GM12878 (cell line): ENCODE results near the gene CNN3. TPM values are rescaled to one million over a fixed set of nuclear protein-coding genes. Genes with fewer than 3 reads are reported as not detected.

ENCODE experiments used
- ATAC-seq: fragments of 200-7000 bp; cut with Tn5 transposase; 3 replicates; pipeline ENCODE4 v1.9.1; 2020; ENCODE audit warnings: mild to moderate bottlenecking, moderate library complexity
- BruUV-seq: library from RNA; stranded (reverse); fragments of 400-500 nt; replicated peaks from 2 replicates; lab custom pipeline; 2021; lab: Mats Ljungman, UMichigan
- CTCF ChIA-PET: fragments of 300-600 bp; sonication (Branson Sonifier 250); formaldehyde crosslinking; extraction: SDS; loops from one replicate; lab custom pipeline; 2021; ENCODE audit warnings: inconsistent platforms; lab: Yijun Ruan, JAX
- POLR2A ChIA-PET: fragments of 350-600 bp; formaldehyde crosslinking; extraction: SDS; loops from one replicate; lab custom pipeline; 2021; ENCODE audit warnings: inconsistent platforms; lab: Charles Lee
- RAD21 ChIA-PET: fragments of 300-600 bp; sonication (Branson Sonifier 250); formaldehyde crosslinking; loops from one replicate; lab custom pipeline; 2023; ENCODE audit warnings: antibody characterized with exemption; ENCODE audit not compliant: unreplicated experiment; lab: Charles Lee
- SMC1A ChIA-PET: fragments of 300-600 bp; sonication (Branson Sonifier 250); formaldehyde crosslinking; loops from one replicate; lab custom pipeline; 2023; ENCODE audit not compliant: unreplicated experiment, uncharacterized antibody; lab: Charles Lee
- DNase-seq: peaks from one replicate; pipeline ENCODE4 v3.0.0-alpha.2; 2011; ENCODE audit warnings: low read depth, low spot score
- FAIRE-seq: peaks from 3 replicates; lab custom pipeline; 2011; peaks lifted over from hg19 to GRCh38; lab: Jason Lieb, UNC
- H2AFZ ChIP-seq: 2 replicates; pipeline ENCODE4 v1.6.0; 2011; ENCODE audit warnings: low read depth, low read length, control low read depth; ENCODE audit not compliant: control insufficient read depth
- H3K27ac ChIP-seq: 2 replicates; pipeline ENCODE4 v1.5.1; 2011; ENCODE audit warnings: control low read depth; ENCODE audit not compliant: control insufficient read depth, insufficient read depth
- H3K27me3 ChIP-seq, 2 experiments: replicated peaks in 1 of 2; 2 replicates each; pipeline versions ENCODE4 v1.6.0 to v1.6.1; 2011; ENCODE audit warnings: low read length in 1 of 2; ENCODE audit not compliant: control insufficient read depth in 2 of 2, insufficient read depth in 2 of 2
- H3K36me3 ChIP-seq, 2 experiments: 2 replicates each; pipeline ENCODE4 v1.5.1; 2011; ENCODE audit warnings: low read length in 1 of 2; ENCODE audit not compliant: control insufficient read depth in 2 of 2, insufficient read depth in 2 of 2
- H3K4me1 ChIP-seq: 2 replicates; pipeline ENCODE4 v1.6.1; 2011; ENCODE audit warnings: mild to moderate bottlenecking, low read length, moderate library complexity, mixed read lengths; ENCODE audit not compliant: control insufficient read depth, insufficient read depth
- H3K4me2 ChIP-seq: 2 replicates; pipeline ENCODE4 v1.6.0; 2011; ENCODE audit warnings: control low read depth; ENCODE audit not compliant: control insufficient read depth, insufficient read depth
- H3K4me3 ChIP-seq: fragments of 200-600 bp; sonication (generic); 2 replicates; pipeline ENCODE4 v1.5.1; 2016
- H3K79me2 ChIP-seq: 2 replicates; pipeline ENCODE4 v1.6.0; 2011; ENCODE audit warnings: low read length; ENCODE audit not compliant: control insufficient read depth, insufficient read depth
- H3K9ac ChIP-seq: 2 replicates; pipeline ENCODE4 v1.8.0; 2011; ENCODE audit warnings: low read length, control low read depth, mixed read lengths; ENCODE audit not compliant: control insufficient read depth, insufficient read depth
- H3K9me3 ChIP-seq: replicated peaks from 3 replicates; pipeline ENCODE4 v1.5.1; 2011; ENCODE audit warnings: mild to moderate bottlenecking, low read length; ENCODE audit not compliant: control insufficient read depth, insufficient read depth
- H4K20me1 ChIP-seq: 2 replicates; pipeline ENCODE4 v1.6.0; 2011; ENCODE audit not compliant: control insufficient read depth, insufficient read depth
- BHLHE40 ChIP-seq, 2 experiments: fragments of 450-650 bp in 1 of 2; IDR thresholded peaks; 2 replicates each; pipeline ENCODE4 v1.6.1; 2011 to 2017; ENCODE audit warnings: low read depth in 2 of 2, borderline replicate concordance in 1 of 2, improper control_type of control experiment in 1 of 2, low read length in 1 of 2, mild to moderate bottlenecking in 1 of 2
- CBFB ChIP-seq: IDR thresholded peaks from 2 replicates; pipeline ENCODE4 v1.6.1; 2016; ENCODE audit warnings: antibody characterized with exemption, low read depth
- CBX5 ChIP-seq: sonication (generic); IDR thresholded peaks from 2 replicates; pipeline ENCODE4 v1.6.1; 2016; ENCODE audit warnings: low read depth, moderate library complexity, mild to moderate bottlenecking, inconsistent platforms
- E2F8 ChIP-seq: fragments of 450-650 bp; IDR thresholded peaks from 2 replicates; pipeline ENCODE4 v1.6.1; 2018; ENCODE audit warnings: mild to moderate bottlenecking, low read depth, moderate library complexity; ENCODE audit not compliant: partially characterized antibody
- NFIC ChIP-seq: IDR thresholded peaks from 2 replicates; pipeline ENCODE4 v1.6.1; 2012; ENCODE audit warnings: low read depth, mild to moderate bottlenecking, inconsistent platforms, low read length, moderate library complexity
- POLR2AphosphoS2 ChIP-seq: IDR thresholded peaks from 2 replicates; pipeline ENCODE4 v1.6.1; 2011; ENCODE audit warnings: low read depth, mild to moderate bottlenecking, low read length, improper control_type of control experiment, moderate library complexity
- RCOR1 ChIP-seq: conservative IDR thresholded peaks from 2 replicates; pipeline ENCODE4 v1.6.1; 2012; ENCODE audit warnings: low read depth, low read length, improper control_type of control experiment
- RUNX3 ChIP-seq: IDR thresholded peaks from 2 replicates; pipeline ENCODE4 v1.6.1; 2012; ENCODE audit warnings: low read length, inconsistent platforms
- SP1 ChIP-seq: IDR thresholded peaks from one replicate; pipeline ENCODE4 v1.6.1; 2011; ENCODE audit warnings: low read depth, low read length
- SRF ChIP-seq, 2 experiments: IDR thresholded peaks; 2 replicates each; pipeline ENCODE4 v1.6.1; 2011; ENCODE audit warnings: low read depth in 2 of 2, low read length in 2 of 2, mild to moderate bottlenecking in 1 of 2, moderate library complexity in 1 of 2
- ZBTB4 ChIP-seq: fragments of 450-650 bp; formaldehyde crosslinking; IDR thresholded peaks from 2 replicates; pipeline ENCODE4 v1.4.0; 2022; ENCODE audit warnings: mild to moderate bottlenecking, moderate library complexity
- WGBS: methylation state at CpG from one replicate; pipeline ENCODE4 v1.1.6; 2016; ENCODE audit warnings: low lambda C conversion rate; ENCODE audit not compliant: insufficient replicate concordance, insufficient coverage; ENCODE audit errors: missing lambda C conversion rate; 5-methylcytosine and 5-hydroxymethylcytosine counted together
- in situ Hi-C: fragments of 300-500 bp; cut with MboI; formaldehyde crosslinking; loops from 9 replicates; pipeline ENCODE4 v1.14.3; 2018; ENCODE audit warnings: mixed read lengths
- intact Hi-C: fragments of 100-400 bp; cut with micrococcal nuclease; formaldehyde crosslinking; loops from one replicate; pipeline ENCODE4 v1.14.2; 2022; ENCODE audit not compliant: unreplicated experiment
- polyA plus RNA-seq, 11 experiments: library from polyadenylated mRNA; depleted of rRNA in 4 of 11; unstranded in 6 of 11; stranded (reverse) in 5 of 11; fragments of >200 nt; fragmentation: Nextera tagmentation in 4 of 11; fragmentation: Illumina TruSeq in 1 of 11; extraction: Ambion mirVana in 4 of 11; extraction: Trizol in 1 of 11; gene quantifications; 1 replicate in 1 of 11; 2 replicates in 10 of 11; pipeline versions ENCODE4 v1.2.1 to v1.2.3, GENCODE V29; 2011 to 2016; ENCODE audit warnings: inconsistent platforms in 2 of 11, missing spikeins in 2 of 11, low read depth in 1 of 11
- total RNA-seq, 4 experiments: library from RNA; depleted of rRNA in 3 of 4; stranded (reverse); fragments of >200 nt in 3 of 4; fragmentation: Illumina TruSeq in 1 of 4; extraction: Trizol in 1 of 4; gene quantifications; 2 replicates each; pipeline versions ENCODE4 v1.2.1 to v1.2.3, GENCODE V29; 2013 to 2021
- TF ChIP-seq, protein P1 (sequence below): fragments of 450-650 bp; IDR thresholded peaks from 2 replicates; pipeline ENCODE4 v1.6.1; 2016; ENCODE audit warnings: mild to moderate bottlenecking

The CNN3 gene
- total and polyA plus RNA-seq, 10 of the 15 experiments (the other 5 are each of a cell fraction or from before 2014, with no cell fraction given): 0.20 to 48.4 (median 34.3) TPM

DNA sequence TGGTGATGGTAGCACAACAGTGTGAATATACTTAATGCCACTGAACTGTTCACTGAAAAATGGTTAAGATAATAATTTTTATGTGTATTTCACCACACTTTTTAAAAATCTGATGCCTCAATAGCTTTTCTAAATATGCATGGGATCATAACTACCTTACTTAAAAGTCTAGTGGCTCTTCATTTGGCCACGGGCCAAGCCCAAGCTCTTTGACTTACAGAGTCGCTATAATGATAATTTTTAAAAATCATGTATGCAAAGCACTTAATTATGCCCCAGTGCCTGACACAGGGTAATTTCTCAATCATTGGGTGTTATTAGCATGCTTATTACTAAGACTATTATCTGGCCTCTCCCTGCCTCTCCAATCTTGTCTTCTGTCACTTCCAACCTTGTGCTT is 7.6 kb upstream of the CNN3 start (continued):
- TF ChIP-seq ZBTB4 (CRISPR knock-in tag) (no peak), SRF (IDR thresholded peaks at IDR 0.05; ENCODE audit: low read depth in 2 of 2, low read length in 2 of 2) (no peak), POLR2AphosphoS2 (no peak), CBX5 (no peak), RCOR1 (no peak)

DNA sequence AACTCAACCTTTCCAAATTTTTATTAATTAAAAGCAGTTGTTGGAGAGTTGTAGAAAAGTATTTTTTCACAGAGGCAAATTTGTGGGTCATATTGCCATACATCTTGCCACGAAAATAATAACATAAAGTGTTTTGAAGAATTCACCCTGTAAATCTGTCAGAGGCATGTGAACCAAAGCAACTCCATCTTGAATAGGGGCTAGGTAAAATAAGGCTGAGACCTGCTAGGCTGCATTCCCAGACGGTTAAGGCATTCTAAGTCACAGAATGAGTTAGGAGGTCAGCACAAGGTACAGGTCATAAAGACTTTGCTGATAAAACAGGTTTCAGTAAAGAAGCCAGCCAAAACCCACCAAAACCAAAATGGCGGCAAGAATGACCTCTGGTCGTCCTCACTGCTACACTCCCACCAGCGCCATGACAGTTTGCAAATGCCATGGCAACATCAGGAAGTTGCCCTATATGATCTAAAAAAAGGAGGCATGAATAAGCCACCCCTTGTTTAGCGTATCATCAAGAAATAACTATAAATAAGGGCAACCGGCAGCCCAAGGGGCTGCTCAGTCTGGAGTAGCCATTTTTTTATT is 4.4 kb upstream of the CNN3 start:
- DNase-seq (no peak), FAIRE-seq (no peak), ATAC-seq (no peak)
- no peak overlapping the region for H3K4me2 ChIP-seq
- CTCF ChIA-PET: no interaction called here
- RAD21 ChIA-PET: no interaction called here
- TF ChIP-seq CBFB: no peak
- no peak for TF ChIP-seq SP1
- no peak for TF ChIP-seq BHLHE40 (IDR thresholded peaks at IDR 0.05; ENCODE audit: borderline replicate concordance in 1 of 2, low read depth in 2 of 2, low read length in 1 of 2)
- no peak for TF ChIP-seq NFIC
- TF ChIP-seq RUNX3: no peak
- TF ChIP-seq, protein P1, sequence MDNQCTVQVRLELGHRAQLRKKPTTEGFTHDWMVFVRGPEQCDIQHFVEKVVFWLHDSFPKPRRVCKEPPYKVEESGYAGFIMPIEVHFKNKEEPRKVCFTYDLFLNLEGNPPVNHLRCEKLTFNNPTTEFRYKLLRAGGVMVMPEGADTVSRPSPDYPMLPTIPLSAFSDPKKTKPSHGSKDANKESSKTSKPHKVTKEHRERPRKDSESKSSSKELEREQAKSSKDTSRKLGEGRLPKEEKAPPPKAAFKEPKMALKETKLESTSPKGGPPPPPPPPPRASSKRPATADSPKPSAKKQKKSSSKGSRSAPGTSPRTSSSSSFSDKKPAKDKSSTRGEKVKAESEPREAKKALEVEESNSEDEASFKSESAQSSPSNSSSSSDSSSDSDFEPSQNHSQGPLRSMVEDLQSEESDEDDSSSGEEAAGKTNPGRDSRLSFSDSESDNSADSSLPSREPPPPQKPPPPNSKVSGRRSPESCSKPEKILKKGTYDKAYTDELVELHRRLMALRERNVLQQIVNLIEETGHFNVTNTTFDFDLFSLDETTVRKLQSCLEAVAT: no peak
- no peak for TF ChIP-seq E2F8
- H3K36me3 ChIP-seq: no peaks in the 10 kb centered on the region
- no peaks in the 10 kb centered on the region for H3K9me3 ChIP-seq
- POLR2A ChIA-PET: no interaction called here
- BruUV-seq: no TSS peak
- H3K79me2 ChIP-seq: no peaks in the 10 kb centered on the region
- in situ Hi-C loops (no loop called here), intact Hi-C loops (no loop called here)
- H3K27me3 ChIP-seq: peaks cover 0 to 4% of the 10 kb centered on the region in 2 experiments; a peak in 3 of 4 replicates
- no peak overlapping the region for H2AFZ ChIP-seq
- WGBS: 59% methylated on average over 7 of the region's 7 CpGs
- H4K20me1 ChIP-seq: no peaks in the 10 kb centered on the region
- no peaks in the 10 kb centered on the region for H3K4me1 ChIP-seq
- SMC1A ChIA-PET: no interaction called here
- H3K4me3 ChIP-seq: no peak overlapping the region
- no peak overlapping the region for H3K27ac ChIP-seq
- no peak overlapping the region for H3K9ac ChIP-seq
